Fibroblast of peridontal ligament (primary cell): ENCODE measurements around the gene TBC1D30.
"Not testable (repeated sequence)": the region's sequence is repeated elsewhere in the genome, so short reads cannot be mapped to it uniquely, and the experiment has no call there.

ENCODE experiments used
- DNase-seq: peaks from one replicate; pipeline ENCODE4 v3.0.0-alpha.2; 2010; ENCODE audit errors: extremely low read depth

Gene TBC1D30

DNA sequence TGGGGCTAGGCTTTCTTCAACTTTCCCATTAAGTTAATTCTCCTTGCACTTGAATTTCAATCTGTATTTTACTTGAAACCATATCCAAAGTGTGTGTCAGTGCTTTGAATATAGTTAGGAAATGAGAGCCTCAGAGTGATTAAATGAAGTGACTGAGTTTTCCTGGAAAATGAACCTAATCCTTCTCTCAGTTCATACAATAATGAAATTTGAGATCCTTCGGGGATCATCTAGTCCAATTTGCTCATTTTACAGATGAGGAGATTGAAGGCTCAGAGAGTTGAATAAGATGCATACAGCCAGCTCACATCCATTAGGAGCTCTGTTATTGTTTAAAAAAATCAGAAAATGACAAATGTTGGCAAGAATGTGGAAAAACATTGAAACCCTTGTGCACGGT, 18.3 kb upstream of the TBC1D30 start:
- no peak for DNase-seq

DNA sequence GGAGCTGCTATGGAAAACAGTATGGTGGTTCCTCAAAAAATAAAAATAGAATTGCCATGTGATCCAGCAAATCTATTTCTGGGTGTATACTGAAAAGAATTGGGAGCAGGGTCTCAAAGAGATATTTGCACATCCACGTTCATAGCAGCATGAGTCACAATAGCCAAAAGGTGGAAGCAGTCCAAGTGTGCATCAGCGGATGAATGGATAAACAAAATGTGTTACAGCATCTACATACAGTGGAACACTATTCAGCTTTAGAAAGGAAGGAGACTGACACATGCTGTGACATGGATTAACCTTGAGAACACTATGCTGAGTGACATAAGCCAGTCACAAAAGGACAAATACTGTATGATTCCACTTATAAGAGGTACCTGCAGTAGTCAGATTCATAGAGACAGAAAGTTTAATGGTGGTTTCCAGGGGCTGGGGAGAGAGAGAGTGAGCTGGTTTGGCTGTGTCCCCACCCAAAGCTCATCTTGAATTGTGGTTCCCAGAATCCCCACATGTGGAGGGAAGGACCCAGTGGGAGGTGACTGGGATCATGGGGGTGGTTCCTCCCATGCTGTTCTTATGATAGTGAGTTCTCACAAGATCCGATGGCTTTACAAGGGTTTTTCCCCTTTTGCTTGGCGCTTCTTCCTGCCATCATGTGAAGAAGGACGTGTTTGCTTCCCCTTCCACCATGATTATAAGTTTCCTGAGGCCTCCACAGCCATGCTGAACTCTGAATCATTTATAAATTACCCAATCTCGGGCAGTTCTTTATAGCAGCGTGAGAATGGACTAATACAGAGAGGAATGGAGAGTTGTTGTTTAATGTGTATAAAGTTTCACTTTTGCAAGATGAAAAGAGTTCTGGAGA, 17.6 kb upstream of the TBC1D30 start:
- DNase-seq: peak; percentile 39

DNA sequence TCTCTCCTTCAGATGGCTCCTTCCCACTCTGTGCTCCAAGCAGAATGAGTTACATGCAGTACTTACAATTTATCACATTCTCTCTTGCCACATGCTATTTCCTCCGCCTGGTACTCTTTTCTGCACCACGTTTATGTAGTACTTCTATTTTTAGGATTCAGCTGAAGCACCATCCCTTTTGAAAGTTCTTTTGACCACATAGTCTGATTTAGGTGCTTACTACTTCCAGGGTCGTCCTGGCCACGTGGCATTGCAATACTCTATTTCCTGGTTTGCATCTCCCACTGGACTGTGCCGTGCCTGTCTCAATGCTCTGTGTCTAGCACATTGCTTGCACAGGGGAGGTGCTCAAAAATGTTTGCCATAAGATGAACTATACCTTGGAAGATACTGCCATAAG, 16.3 kb upstream of the TBC1D30 start:
- no peak for DNase-seq

DNA sequence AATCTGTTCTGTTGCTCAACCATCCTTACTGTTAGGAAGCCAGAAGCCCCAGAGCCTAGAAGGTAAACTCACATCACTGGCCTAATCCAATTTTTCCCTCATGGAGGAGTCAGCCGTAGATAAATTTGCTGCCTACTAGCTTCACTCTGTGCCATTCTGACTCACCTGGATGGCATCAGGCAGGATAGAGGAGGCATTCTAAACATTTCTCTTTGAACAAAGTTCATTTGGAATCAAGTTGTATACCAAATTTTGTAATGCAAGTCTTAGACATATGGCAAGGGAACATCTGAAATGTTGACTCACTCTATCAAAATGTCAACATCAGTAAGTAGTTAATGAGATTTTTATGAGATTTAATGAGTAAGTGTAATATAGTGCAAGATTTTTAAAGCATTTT, 13.6 kb upstream of the TBC1D30 start:
- no peak for DNase-seq

DNA sequence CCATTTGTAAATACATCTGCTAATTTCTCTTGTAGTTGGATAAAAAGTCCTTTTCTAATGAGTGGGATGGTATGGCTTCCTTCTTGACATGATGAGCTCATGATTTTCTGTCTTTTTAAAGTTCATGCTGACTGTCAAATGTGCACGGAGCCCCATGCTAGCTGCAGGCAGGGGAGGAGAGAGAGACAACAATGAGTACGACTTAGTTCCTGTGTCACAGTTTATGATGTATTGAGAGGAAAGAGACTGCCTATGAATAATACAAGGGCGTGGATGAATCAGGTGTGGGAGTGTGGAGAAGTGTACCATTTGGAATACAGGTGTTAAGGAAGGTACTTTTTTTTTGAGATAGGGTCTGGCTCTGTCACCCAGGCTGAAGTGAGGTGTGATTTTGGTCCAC, 10.7 kb upstream of the TBC1D30 start:
- no peak for DNase-seq

DNA sequence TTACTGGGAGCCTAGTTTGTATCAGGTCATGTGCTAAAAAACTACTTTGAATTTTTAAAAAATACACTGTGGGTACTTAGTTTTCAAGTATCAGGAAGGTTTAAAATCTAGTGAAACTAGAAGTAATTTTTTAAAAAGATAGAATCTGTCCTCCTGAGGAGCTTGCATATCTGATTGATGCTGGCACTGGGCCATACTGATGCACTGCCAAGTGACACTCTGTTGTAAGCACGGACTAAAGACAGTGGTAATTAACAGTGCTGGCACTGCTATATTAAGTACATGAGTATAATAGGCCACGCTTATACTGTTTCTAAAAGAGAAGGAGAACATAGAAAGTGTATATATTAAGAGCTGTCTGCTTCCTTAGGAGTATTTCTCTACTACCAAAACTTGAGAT, 10.0 kb upstream of the TBC1D30 start:
- DNase-seq: no peak

DNA sequence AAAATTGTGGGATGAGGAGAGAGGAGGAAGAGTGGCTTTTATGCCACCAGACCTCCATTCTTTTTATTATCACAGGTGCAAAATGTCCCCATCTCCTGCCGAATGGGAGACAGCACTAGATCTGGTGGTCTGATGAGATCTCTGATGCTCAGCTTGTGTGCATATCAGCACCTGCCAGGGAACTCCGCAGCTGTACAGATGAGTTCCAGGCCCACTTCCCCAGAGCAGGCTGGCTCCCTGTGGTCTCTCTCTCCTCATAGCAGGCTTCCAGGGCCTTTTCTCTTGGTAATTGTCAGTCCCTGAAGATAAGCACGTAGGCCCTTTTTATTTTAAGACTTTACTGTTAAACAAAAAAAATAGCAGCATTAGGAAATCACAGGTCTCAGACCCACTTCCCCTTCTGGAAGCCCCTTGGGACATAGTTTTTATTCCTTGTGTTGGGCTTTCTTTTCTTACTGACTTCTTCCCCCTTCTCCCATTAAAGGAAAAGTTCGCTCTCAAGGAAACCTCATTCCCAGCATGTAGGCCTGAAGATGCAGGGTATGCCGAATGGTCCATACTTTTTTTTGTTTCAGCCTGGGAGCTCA, 4.5 kb upstream of the TBC1D30 start:
- DNase-seq: no peak

DNA sequence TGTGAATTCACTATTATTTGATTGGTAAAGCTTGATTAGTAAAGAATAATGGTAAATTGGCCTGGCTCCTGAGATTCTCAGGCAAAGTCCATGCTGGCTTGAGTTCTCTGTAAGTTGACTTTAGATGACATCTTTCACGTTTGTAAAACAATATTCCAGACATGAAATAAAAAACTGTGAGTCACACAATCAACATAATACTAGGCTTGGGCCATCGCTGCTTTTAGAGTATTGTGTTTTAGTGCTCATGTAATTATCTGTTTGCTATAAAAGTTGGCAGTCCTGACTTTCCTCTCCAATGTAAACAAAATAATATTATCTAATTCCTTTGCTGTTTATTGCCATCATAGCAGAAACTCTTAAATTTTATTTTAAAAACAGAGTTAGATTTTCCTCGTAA, 3.9 kb upstream of the TBC1D30 start:
- no peak for DNase-seq

DNA sequence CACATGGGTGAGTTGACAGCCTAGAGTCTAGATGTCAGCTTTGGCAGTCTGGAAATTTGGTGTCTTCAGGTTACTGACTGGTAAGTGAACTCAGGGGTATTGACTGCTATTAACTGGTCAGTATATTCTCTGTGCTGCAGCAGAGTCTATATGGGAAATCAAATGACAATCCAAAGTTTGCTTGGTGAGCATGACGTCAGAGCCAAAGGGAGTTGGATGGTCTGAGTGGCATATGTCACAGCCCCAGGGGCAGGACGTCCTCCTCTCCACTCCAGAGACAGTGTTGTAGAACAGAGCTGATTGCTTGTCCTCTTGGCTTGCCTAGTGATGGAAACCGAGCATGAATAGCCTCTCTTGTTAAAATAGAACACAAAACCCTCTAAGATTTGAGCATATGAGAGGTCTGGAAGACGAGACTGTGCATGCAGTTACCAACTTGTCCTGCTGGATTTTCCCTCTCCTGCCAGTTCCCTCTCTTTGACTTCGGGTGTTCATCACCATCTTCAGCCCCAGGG, 3.3 kb upstream of the TBC1D30 start:
- no peak for DNase-seq

DNA sequence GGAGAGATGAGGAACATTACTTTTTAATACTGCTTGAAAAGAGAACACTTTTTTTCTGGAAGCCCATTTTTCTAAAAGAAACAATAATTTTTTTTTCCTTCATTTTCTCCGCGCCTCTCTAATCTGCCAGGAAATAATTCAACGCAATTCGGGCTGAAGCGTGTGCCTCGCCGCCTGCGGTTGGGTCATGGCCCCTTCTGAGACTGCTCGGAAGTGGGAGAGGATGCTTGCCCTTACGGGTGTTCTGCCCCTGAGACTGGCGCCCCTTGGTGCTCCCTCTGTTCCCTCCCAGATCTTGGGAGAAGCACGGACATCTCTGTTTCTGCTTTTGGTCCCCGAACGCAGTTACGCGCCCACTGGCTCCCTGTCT, 332 bp upstream of the TBC1D30 start:
- no peak for DNase-seq

DNA sequence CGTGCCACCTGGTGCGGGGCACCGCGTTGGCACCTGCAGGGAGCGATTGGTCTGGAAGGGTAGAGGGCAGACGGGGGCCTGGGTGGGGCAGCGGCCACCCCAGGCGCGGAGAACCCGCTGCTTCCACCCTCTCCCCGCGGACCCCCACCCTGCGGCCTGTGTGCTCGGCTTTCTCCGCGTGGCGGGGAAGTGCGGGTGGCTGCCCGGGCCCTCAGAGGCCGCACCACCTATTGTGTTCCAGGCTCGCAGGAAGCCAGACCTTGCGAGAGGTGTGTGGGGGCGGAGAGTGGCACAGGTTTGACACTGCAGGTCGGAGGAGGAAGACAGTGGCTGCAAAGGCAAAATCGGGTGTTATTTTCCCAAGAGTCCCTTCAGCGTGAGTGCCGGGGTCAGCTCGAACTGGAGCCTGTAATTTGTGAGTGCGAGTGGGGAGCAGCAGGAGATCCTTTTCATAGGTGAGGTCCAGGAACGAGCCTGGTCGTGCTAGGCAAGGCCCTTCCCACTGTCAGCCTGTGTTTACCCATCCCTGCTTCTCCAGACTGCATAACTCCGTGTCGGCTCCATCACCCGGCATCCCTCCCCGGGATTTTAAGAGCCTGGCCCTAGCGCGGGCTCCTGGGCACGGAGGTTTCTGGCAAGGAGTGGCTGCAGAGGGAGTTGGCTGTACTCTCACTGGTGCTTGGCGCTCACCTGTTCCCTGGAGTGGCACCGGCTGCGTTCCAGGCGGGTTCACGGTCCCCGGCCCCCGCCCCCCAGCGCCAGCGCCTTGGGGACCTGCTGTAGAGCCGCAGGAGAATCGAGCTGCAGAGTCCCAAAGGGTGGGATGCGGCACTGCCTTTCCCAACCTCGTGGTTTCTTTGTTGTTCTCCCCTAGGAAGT, 935 bp downstream of the TBC1D30 start:
- no peak for DNase-seq

DNA sequence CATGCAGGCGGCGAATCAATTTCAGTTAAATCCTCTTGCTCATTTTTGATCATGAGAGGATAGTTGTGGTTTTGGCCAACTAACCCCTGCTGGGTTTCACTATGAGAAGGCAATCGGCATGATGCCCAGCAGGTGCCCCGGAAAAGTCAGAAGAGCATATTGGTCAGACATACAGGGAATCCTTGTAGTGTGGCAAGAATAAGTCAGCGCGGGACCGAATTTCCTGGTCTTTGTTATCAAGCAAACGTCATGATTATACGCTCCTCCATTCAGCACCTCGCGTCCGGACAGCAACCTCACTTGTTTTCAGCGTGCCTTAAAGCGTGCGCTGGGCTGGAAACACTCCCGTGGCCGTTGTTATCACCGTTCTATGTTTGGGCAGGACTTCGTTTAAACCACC, 1.8 kb downstream of the TBC1D30 start:
- peak; percentile 49 for DNase-seq

DNA sequence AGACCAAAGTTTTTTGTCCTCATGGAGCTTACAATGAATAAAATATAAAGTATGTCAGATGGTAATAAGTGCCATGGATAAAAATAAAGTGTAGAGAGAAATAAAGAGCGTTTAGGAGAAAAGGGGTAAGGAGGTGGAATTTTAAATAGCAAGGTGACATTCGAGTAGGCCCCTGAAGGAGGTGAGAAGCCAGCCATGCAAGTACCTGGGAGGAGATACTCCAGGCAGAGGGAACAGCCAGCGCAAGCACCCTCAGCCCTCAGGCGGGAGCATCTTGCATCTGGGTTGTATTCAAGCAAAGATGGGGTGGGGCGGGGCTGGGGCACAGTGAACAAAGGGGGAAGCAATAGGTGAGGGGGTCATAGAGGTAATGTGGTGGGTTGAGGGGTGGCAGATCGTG, 4.3 kb downstream of the TBC1D30 start:
- DNase-seq: no peak

DNA sequence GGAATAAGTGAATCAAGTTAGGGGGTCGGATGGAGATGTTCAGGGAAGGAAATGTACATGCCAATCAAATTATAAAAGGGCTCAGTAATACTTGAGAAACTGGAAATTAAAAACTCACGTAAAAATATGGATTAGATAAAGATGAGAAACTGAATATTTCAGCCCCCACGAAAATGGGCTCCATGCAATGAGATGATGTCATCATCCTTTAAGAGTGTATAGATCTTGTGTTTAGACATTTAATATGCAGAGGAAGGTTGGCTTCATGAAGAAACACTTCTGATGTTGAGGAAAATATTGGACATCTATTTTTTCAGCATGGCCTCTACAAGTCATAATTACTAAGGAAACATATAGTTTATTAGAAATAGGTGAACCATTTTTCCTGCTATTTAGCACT, 9.5 kb downstream of the TBC1D30 start:
- DNase-seq: no peak

DNA sequence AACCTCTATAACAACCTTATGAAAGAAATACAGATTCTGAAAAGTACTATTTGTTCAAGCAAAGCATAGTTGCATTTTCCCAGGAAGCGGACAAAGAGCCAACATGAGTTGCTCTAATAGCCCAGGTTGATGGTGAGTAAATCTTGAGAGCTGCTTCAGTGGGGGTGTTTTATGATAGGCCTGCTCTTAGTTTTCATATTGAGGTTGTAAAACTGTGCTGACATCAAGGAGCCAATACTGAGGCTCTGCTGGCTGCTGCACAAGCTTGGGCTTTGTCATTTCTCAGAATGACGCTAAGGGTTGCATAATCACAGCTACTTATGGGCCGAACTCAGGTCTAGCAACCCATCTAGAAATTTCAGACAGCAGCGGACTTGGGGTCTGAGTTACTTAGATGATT, 11.5 kb downstream of the TBC1D30 start:
- no peak for DNase-seq

DNA sequence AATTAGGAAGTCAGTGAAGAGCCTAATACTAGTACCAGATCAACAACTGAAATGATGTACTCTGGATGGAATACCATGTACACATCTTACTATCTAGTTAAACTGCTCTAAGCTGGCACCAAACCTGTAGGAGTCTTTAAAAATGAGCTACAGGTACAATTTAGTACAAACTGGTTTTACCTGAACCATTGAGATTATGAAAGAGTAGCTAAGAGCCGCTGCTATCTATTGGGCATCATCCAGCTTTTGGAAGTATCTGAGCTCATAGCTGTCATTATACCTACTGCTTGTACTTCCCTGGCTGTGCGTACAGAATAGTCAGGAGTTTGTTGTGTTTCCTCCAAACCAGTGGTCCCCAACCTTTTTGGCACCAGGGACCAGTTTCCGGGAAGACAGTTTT, 12.4 kb downstream of the TBC1D30 start:
- no peak for DNase-seq

DNA sequence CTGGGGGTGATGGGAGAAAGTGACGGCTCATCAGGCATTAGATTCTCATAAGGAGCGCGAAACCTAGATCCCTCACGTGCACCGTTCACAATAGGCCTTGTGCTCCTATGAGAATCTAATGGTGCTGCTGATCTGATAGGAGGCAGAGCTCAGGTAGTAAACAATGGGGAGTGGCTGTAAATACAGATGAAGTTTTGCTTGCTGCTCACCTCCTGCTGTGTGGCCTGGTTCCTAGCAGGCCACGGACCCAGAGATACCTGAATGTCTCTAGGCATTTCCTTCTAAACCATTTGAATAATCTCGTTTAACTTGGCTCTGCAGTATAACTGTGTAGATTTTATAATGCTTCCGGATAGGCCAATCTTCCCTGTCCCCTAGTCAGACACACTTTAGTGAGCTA, 13.0 kb downstream of the TBC1D30 start:
- no peak for DNase-seq

DNA sequence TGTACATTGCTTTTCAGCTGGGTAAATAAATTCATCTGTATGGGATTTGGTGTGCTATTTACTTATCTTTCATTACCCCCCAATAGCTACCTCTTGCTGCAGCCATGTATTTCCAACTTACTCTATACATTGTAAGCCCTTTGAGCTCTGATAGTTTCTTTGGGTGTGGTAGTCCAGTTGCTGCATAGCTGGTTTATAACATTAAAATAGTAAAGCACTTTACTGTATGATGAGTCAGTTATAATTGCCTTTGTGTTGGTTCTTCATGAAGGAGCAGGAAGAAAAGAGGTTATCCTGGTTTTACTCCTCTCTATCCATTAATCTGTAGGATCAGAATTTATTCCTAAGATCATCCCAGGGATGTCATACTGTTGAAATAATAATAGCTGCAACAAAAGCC, 15.7 kb downstream of the TBC1D30 start:
- DNase-seq: no peak

DNA sequence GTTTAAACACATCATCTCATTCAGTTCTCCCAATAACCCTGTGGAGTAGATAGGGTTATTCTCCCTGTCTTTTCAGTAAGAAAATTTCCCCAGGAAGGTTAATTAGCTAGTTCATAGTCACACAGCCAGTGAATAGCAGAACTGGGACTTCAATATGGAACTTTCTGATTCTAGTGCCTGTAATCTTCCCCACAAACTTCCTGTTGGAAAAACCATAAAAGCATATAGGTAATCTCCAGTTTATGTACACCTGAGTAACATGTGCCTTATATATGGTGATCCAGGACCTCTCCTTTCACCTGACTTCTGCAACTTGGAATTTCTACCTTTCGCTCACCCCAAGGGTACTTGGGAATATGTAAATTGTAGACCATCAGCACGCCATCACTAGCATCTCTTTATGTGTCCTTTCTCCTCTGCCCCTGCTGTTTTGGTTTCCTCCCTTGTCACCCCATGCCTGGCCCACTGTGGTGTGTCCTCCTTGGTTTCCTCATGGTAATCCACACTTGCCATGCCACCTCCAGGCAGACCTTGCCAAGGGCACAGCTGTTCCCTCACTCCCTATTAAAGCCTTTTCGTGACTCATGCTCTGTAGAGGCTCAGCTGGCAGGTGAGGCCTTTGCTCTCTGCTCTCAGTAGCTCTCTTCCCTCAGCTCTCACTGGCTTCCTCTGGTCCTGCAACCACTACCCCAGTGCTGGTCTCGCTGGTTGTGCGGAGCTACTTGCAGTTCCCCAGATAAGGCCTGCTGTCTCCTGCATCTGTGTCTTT, 16.7 kb downstream of the TBC1D30 start:
- no peak for DNase-seq

DNA sequence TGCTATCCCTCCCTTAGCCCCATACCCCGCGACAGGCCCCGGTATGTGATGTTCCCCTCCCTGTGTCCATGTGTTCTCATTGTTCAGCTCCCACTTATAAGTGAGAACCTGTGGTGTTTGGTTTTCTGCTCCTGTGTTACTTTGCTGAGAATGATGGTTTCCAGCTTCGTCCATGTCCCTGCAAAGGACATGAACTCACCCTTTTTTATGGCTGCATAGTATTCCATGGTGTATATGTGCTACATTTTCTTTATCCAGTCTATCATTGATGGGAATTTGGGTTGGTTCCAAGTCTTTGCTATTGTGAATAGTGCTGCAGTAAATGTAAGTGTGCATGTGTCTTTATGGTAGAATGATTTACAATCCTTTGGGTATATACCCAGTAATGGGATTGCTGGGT, 24.0 kb downstream of the TBC1D30 start:
- DNase-seq: not testable (repeated sequence)

DNA sequence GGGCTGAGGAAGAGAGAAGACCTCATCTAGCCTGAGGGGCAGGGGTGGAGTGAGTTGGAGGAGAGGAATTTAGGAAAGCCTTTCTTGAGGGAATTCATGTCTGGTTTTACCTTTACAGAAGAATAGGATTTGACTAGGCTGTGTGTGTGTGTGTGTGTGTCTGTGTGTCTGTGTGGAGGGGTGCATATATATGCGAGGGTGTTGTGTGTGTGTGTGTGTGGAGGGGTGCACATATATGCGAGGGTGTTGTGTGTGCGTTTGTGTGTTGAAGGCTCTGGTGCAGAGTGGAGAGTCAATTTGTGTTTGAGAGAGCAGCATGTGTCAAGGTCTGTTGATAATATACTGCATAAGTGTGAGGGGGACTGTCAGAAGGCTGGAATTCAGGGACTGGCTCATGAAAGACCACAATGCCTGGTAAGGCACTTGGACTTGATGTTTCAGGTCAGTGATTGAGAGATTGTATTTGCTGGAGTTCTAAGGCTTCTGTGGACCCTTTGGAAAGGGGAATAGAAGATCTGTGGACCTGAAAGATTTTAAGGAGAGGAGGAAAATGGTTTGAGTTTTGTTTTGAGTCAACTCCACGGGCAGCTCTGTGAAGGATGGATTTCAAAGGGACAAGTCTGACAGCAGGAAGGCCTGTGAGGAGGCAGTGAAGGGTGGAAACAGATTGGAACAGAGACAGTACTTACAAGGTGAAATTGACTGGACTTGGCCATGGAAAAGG, 34.6 kb downstream of the TBC1D30 start:
- DNase-seq: no peak
